Measurements from ENCODE around the gene ZCWPW1. TPM values are rescaled to one million over a fixed set of nuclear protein-coding genes. Genes with fewer than 3 reads are reported as not detected.
"Not testable (repeated sequence)": the region's sequence is repeated elsewhere in the genome, so short reads cannot be mapped to it uniquely, and the experiment has no call there.

ZCWPW1 gene
- total RNA-seq, 1 experiment from 2014 or later, result 3.4 TPM

DNA sequence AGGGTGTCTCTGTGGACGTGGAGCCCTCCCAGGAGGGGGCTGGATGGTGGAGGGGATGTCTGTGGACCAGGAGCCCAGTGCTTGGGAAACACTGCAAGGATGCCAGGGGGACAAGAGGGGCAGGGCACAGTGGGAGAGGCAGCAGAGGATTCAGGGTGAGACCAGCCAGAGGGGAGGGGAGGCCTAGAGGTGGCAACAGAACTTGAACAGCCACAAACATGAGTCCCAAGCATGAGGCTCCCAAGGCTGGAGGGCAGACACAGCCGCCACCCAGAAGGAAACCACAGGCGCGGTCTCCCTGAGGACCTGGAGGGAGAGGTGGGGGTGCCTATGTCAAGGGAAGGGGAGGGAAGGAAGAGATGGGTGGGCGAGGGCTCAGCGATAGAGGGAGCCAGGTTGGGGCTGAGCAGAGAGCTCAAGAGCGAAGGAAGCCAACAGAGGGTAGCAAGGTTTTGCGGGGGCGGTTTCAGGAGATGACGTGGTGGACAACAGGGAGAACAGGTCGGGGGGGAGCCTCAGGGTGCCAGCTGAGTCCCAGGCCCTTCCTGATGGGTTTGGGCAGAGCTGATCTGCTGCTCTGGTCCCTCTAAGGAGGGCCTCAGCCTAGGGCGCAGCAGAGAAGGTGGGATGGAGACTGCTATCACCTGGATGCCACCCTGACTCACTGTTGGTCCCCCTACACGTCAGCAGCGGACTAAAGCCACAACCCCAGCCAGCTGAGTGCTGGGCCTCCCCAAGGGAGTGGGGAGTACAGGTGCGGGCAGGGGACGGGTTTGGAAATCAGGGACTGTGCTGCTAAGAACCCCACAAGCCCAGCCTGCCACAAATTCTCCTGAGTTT, 61.9 kb downstream of the ZCWPW1 start:
- Histone ChIP-seq H3K27me3 (replicated peaks; ENCODE audit: control insufficient read depth, insufficient read depth, low read length) (no peaks in the 10 kb centered on the region), H3K4me1 (no peaks in the 10 kb centered on the region), H3K9me3 (no peaks in the 10 kb centered on the region), H3K4me3 (ENCODE audit: low read depth, low read length) (no peak overlapping the region), H3K36me3 (ENCODE audit: control insufficient read depth, insufficient read depth, low read length) (no peaks in the 10 kb centered on the region)
- no TSS peak for BruUV-seq (replicated peaks)
- Mint-ChIP-seq H3K36me3 (ENCODE audit: insufficient read depth, unreplicated experiment) (peaks cover 78% of the 10 kb centered on the region), H3K4me3 (ENCODE audit: unreplicated experiment) (peak overlapping the region; percentile 44), H3K9me3 (ENCODE audit: unreplicated experiment) (no peaks in the 10 kb centered on the region), H3K4me1 (ENCODE audit: low read depth, unreplicated experiment) (no peaks in the 10 kb centered on the region), H3K27ac (ENCODE audit: unreplicated experiment) (peak overlapping the region; percentile 82), H3K27me3 (ENCODE audit: insufficient read depth, unreplicated experiment) (no peaks in the 10 kb centered on the region)
- DNase-seq, result no peak
- TF ChIP-seq, protein P1, sequence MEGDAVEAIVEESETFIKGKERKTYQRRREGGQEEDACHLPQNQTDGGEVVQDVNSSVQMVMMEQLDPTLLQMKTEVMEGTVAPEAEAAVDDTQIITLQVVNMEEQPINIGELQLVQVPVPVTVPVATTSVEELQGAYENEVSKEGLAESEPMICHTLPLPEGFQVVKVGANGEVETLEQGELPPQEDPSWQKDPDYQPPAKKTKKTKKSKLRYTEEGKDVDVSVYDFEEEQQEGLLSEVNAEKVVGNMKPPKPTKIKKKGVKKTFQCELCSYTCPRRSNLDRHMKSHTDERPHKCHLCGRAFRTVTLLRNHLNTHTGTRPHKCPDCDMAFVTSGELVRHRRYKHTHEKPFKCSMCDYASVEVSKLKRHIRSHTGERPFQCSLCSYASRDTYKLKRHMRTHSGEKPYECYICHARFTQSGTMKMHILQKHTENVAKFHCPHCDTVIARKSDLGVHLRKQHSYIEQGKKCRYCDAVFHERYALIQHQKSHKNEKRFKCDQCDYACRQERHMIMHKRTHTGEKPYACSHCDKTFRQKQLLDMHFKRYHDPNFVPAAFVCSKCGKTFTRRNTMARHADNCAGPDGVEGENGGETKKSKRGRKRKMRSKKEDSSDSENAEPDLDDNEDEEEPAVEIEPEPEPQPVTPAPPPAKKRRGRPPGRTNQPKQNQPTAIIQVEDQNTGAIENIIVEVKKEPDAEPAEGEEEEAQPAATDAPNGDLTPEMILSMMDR (IDR thresholded peaks at IDR 0.05; ENCODE audit: insufficient read depth in 1 of 2, low read depth in 1 of 2, low read length in 1 of 2, severe bottlenecking in 1 of 2, unreplicated experiment in 1 of 2), result no peak
- POLR2A ChIA-PET, result no interaction called here
- intact Hi-C loops (cut with micrococcal nuclease; ENCODE audit: unreplicated experiment), result no loop called here
- CTCF ChIA-PET, result no interaction called here

DNA sequence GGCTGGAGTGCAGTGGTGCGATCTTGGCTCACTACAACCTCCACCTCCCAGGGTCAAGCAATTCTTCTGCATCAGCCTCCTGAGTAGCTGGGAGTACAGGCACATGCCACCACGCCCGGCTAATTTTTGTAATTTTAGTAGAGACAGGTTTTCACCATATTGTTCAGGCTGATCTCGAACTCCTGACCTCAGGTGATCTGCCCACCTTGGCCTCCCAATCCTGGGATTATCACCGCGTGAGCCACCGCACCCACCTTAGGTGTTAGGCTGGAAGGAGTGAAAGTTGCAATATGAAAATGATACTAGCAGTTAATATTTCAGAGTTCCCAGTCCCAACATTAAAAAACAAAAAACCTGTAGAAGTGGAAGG, 62.5 kb downstream of the ZCWPW1 start:
- H3K9me3 Mint-ChIP-seq (ENCODE audit: unreplicated experiment); H3K27me3 Mint-ChIP-seq (ENCODE audit: insufficient read depth, unreplicated experiment); H3K27me3 ChIP-seq (replicated peaks; ENCODE audit: control insufficient read depth, insufficient read depth, low read length); BruUV-seq (replicated peaks); H3K36me3 ChIP-seq (ENCODE audit: control insufficient read depth, insufficient read depth, low read length); CTCF ChIA-PET; DNase-seq; H3K4me1 ChIP-seq; H3K4me1 Mint-ChIP-seq (ENCODE audit: low read depth, unreplicated experiment); H3K4me3 ChIP-seq (ENCODE audit: low read depth, low read length); intact Hi-C loops (cut with micrococcal nuclease; ENCODE audit: unreplicated experiment); H3K9me3 ChIP-seq: not testable (repeated sequence)
- Mint-ChIP-seq H3K4me3 (ENCODE audit: unreplicated experiment) (peak overlapping the region; percentile 44), H3K36me3 (ENCODE audit: insufficient read depth, unreplicated experiment) (peaks cover 78% of the 10 kb centered on the region), H3K27ac (ENCODE audit: unreplicated experiment) (peak overlapping the region; percentile 82)
- POLR2A ChIA-PET, result interaction anchor here (0.6 kb wide), 1 partner anchor 37 kb away, joined by 3 read pairs; no protein-coding TSS in a partner anchor

DNA sequence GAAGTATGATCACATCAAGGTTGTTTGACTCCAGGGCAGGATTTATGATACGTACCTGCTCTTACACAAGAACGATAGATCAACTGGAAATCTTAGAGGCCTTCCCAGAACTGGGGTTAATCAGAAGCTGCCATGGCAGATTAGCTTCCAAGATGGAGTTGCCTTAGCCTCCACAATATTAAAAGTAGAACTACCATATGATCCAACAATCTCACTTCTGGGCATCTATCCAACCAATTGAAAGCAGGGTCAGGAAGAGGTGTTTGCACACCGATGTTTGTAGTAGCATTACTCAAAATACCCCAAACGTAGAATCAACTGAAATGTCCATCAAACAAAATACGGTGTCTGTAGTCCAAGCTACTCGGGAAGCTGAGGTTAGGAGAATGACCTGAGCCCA, 64.0 kb downstream of the ZCWPW1 start:
- no peaks in the 10 kb centered on the region for H3K4me1 ChIP-seq
- H3K36me3 Mint-ChIP-seq (ENCODE audit: insufficient read depth, unreplicated experiment), result peaks cover 83% of the 10 kb centered on the region
- H3K4me3 ChIP-seq (ENCODE audit: low read depth, low read length), result no peak overlapping the region
- TF ChIP-seq, protein P1 (IDR thresholded peaks at IDR 0.05; ENCODE audit: insufficient read depth in 1 of 2, low read depth in 1 of 2, low read length in 1 of 2, severe bottlenecking in 1 of 2, unreplicated experiment in 1 of 2), result no peak
- intact Hi-C loops (cut with micrococcal nuclease; ENCODE audit: unreplicated experiment), result no loop called here
- BruUV-seq (replicated peaks), result no TSS peak
- ChIA-PET CTCF (no interaction called here), POLR2A (no interaction called here)
- no peaks in the 10 kb centered on the region for H3K27me3 ChIP-seq (replicated peaks; ENCODE audit: control insufficient read depth, insufficient read depth, low read length)
- no peak overlapping the region for H3K4me3 Mint-ChIP-seq (ENCODE audit: unreplicated experiment)
- peak in 1 of 2 experiments; percentile 5 for DNase-seq
- H3K27ac Mint-ChIP-seq (ENCODE audit: unreplicated experiment), result no peak overlapping the region
- H3K9me3 Mint-ChIP-seq (ENCODE audit: unreplicated experiment), result no peaks in the 10 kb centered on the region
- H3K36me3 ChIP-seq (ENCODE audit: control insufficient read depth, insufficient read depth, low read length), result peaks cover 3% of the 10 kb centered on the region; the same call in 1 of the 2 replicates
- H3K4me1 Mint-ChIP-seq (ENCODE audit: low read depth, unreplicated experiment), result no peaks in the 10 kb centered on the region
- no peaks in the 10 kb centered on the region for H3K9me3 ChIP-seq
- no peaks in the 10 kb centered on the region for H3K27me3 Mint-ChIP-seq (ENCODE audit: insufficient read depth, unreplicated experiment)

DNA sequence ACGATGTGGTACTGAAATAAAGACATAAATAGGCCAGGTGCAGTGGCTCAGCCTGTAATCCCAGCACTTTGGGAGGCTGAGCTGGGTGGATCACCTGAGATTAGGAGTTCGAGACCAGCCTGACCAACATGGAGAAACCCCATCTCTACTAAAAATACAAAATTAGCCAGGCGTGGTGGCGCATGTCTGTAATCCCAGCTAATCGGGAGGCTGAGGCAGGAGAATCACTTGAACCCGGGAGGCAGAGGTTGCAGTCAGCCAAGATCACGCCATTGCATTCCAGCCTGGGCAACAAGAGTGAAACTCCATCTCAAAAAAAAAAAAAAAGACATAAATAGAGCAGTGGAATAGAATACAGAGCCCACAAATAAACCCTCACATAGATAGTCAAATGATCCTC, 64.7 kb downstream of the ZCWPW1 start:
- H3K4me1 Mint-ChIP-seq (ENCODE audit: low read depth, unreplicated experiment); H3K4me1 ChIP-seq; H3K27me3 ChIP-seq (replicated peaks; ENCODE audit: control insufficient read depth, insufficient read depth, low read length); H3K4me3 ChIP-seq (ENCODE audit: low read depth, low read length); CTCF ChIA-PET; H3K27me3 Mint-ChIP-seq (ENCODE audit: insufficient read depth, unreplicated experiment); BruUV-seq (replicated peaks); intact Hi-C loops (cut with micrococcal nuclease; ENCODE audit: unreplicated experiment); H3K9me3 ChIP-seq; H3K4me3 Mint-ChIP-seq (ENCODE audit: unreplicated experiment); H3K27ac Mint-ChIP-seq (ENCODE audit: unreplicated experiment); H3K36me3 ChIP-seq (ENCODE audit: control insufficient read depth, insufficient read depth, low read length); H3K9me3 Mint-ChIP-seq (ENCODE audit: unreplicated experiment); POLR2A ChIA-PET: not testable (repeated sequence)
- peaks cover 83% of the 10 kb centered on the region for H3K36me3 Mint-ChIP-seq (ENCODE audit: insufficient read depth, unreplicated experiment)
- peak in 1 of 2 experiments; percentile 1 for DNase-seq
